GM12865 (cell line): ENCODE measurements around the gene MAGI2.

Experiments used
- DNase-seq: peaks from one replicate; pipeline ENCODE4 v3.0.0; 2010; ENCODE audit warnings: low read depth
- H3K4me3 ChIP-seq: 2 replicates; pipeline ENCODE4 v1.5.1; 2011; ENCODE audit warnings: mild to moderate bottlenecking, low read depth, low read length, control low read depth
- TF ChIP-seq, protein P1 (sequence below): IDR thresholded peaks from 2 replicates; pipeline ENCODE4 v1.5.1; 2011; ENCODE audit warnings: low read length, control low read depth, low read depth, inconsistent platforms; ENCODE audit not compliant: insufficient read depth; ENCODE audit errors: missing control alignments

Gene MAGI2

DNA sequence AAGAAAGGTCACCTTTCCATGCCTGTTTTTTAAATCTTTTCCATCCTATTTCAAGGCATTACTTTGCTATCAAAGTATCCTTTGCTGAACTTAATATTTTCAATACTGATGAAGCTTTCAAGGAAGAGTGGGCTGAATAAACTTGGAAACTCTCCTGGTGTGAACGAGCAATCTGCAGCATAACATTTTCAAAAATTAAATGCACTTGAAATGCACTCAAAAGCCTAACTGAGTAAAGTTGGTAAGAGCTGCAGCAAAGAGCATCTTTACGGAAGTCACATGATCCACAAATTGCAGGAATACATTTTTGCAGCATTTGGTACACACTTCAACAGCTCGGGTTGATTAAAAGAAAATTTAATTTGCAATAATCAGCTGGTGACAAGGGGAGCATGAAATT lies 1287.6 kb downstream of the MAGI2 start:
- no peak overlapping the region for H3K4me3 ChIP-seq
- no peak for DNase-seq
- TF ChIP-seq, protein P1, sequence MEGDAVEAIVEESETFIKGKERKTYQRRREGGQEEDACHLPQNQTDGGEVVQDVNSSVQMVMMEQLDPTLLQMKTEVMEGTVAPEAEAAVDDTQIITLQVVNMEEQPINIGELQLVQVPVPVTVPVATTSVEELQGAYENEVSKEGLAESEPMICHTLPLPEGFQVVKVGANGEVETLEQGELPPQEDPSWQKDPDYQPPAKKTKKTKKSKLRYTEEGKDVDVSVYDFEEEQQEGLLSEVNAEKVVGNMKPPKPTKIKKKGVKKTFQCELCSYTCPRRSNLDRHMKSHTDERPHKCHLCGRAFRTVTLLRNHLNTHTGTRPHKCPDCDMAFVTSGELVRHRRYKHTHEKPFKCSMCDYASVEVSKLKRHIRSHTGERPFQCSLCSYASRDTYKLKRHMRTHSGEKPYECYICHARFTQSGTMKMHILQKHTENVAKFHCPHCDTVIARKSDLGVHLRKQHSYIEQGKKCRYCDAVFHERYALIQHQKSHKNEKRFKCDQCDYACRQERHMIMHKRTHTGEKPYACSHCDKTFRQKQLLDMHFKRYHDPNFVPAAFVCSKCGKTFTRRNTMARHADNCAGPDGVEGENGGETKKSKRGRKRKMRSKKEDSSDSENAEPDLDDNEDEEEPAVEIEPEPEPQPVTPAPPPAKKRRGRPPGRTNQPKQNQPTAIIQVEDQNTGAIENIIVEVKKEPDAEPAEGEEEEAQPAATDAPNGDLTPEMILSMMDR: no peak

DNA sequence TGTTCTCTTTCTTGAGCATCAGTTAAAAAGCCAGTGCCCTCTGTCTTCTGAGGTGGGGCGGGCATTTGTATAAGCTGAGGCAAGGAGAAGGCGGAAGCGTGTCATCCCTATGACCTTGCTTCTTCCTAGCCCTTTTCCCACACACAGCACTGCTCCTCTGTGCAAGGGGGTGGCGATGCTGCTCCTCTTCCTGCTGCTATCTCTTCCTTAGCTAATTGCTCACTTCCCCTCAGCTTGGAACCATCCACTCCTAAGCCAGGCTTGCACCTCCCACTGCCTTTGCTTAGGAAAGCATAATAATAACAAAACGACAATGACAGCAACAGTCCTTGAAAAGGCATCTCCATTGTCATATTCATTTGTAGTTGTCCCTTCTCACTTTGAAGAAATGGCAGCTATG lies 1288.0 kb downstream of the MAGI2 start:
- DNase-seq: no peak
- TF ChIP-seq, protein P1: no peak
- no peak overlapping the region for H3K4me3 ChIP-seq

DNA sequence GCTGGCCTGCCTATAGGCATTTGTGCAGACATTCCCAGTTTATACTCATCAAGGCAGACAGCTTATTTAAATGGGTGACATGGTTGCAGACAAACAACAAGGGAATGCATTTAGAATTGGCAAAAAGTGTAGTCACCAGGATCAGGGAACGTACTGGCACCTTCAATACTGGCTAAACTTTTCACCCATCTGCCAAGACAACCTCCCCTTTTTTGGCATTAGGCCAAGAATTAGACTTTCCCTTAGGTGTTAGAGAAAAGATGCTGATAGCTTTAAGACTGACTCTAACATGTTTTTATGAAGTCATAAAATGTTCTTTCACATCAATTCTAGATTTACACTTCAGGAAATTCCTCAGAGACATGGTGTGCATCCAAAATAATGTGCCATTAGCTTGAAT lies 1289.0 kb downstream of the MAGI2 start:
- DNase-seq: no peak
- TF ChIP-seq, protein P1: no peak
- no peak overlapping the region for H3K4me3 ChIP-seq

DNA sequence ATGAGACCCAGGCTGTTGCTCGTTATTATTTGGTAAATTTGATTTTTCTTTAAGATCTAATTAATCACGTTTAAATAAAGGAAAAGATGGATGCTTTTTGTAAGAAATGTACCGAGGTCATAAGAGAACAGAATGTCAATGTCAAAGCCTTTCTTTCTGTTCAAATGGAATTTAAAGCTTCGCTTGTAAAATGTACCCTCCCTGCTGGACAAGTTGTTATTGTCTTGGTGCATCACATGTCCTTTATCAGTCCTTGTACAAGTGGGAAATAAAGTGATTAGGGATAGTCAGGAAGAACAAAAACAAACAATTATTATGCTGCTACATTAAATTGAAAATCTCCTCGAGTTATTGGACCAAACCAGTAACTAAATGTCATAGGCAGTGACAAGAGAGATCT lies 1291.7 kb downstream of the MAGI2 start:
- DNase-seq: no peak

GRCh38 chr7:78159545-78159944 lies 1293.9 kb downstream of the MAGI2 start:
- TF ChIP-seq, protein P1: no peak
- DNase-seq: no peak
- no peak overlapping the region for H3K4me3 ChIP-seq

More for the DNA sequence above, 1291.7 kb downstream of the MAGI2 start:
- TF ChIP-seq, protein P1: no peak
- no peak overlapping the region for H3K4me3 ChIP-seq

DNA sequence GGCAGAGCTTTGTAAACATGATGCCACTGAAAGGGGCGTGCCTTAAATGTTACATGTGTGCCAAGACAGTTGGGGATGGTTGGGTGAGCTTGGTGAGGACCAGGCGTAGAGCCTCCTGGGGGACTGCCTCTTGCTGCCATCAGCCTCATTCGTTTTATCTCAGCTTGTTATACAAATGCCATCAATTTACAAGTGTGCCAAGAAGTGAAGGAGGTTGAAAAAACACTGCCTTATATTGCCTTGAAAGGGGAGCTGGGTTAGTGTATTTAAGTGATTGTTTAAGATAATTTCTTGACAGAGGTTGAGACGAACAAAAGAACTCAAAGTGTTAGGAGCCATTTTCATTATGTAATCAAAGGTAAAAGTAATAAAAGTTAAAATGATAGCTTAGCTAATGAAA lies 1300.2 kb downstream of the MAGI2 start:
- DNase-seq: no peak
- TF ChIP-seq, protein P1: no peak
- no peak overlapping the region for H3K4me3 ChIP-seq

- no peak for DNase-seq
- TF ChIP-seq, protein P1: no peak
- no peak overlapping the region for H3K4me3 ChIP-seq
Measured at GRCh38 chr7:78151229-78151628, 1302.2 kb downstream of the MAGI2 start.
